ENCODE data around the gene MAPK4.

Gene MAPK4

DNA sequence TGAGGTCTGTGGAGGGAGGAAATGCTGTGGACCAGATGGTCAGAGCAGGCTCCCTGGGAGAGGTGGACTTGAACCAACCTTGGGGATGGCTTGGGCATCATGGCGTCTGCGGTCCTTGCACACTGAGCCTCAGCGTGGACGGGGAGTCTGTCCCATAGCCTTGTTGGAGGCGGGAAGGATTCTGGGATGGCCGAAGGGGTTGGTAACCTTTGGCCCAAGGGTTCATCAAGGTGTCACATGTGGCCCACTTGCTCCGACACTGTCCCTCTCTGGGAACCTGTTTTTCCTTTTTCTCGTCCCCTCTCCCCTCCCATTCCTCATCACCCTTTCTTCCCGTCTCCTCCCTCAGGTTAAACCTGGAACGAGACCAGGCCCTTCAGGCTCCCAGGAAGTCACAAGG is 66.4 kb downstream of the MAPK4 start:
- no peak for FAIRE-seq

DNA sequence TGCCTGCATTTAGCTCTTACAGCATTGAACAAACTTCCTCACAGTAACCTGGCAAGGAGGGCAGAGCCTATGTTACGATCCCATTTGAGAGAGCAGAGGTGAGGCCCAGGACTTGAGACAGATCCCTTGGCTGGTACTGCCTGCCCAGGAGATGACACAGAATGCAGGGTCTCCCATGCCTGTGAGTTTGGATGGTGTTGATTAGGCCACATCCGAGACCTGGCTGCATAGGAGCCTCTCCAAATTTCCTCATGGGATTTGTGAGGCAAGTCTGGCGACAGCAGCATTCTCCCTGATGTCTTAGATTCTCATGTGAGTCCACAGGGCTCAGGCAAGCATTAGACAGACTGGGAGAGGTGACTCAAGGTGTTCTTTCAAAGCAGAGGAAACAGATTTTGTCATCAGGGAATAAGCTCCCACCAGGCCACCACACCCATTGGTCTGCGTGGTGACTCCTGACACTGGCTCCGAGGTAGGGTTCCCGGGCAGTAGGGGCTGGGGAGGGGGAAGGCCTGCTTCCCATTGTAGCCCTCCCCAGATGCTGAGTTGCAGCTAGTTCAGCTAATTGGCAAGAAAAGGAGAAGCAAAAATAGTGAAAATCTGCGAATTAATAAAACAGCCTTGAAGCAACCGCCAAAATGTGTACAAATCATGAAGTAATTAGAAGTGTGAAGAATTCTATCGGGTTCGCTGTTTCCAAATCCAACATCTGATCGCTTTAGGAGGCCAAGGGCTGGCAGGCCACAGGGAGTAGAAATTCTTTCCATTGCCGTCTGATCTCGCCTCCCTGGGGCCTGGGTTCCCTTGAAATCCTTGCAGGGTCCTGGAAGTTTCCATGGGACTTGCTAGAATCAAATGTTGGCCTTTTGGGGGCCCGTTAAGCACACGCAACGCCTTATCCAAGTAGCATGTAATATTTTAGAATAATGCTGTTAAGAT is 68.0 kb downstream of the MAPK4 start:
- FAIRE-seq: no peak

DNA sequence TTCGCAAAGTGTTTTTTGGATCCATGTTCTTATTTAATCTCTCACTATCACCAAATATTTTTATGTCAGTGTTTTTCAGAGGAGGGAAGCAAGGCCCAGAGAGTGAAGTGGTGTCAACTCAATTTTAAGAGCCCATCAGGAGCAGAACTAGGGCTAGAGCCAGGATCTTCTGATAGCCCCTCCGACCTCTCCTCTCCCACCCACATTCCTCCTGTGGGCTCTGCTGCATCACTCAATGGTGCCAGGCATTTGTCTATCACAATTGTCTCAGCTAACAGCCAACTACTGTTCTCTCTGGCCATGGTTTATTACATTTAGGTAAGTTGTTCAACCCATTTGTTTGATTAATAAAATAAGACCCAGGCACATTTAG is 68.6 kb downstream of the MAPK4 start:
- FAIRE-seq: no peak

DNA sequence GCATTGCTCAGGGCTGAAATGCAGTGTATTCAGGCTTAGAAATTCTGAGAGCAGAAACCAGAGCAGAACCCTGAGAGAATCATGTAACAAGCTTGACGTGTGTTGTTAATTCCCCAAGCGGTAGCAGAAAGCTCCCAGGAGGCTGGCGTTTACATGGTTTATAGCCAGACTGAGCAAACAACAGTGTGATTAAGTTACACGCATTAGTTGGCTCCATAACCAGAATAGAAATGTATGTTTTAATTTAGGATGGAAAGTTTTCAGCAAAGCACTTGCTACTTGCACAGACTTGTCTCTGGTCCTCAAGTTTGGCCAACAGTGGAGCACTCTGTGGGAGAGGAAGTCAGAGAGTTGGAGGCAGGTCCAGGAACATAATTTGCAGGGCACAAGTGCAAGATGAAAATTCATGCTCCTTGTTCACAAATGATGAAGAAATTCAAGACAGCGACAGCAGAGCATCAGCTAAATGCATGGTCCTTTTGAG is 69.3 kb downstream of the MAPK4 start:
- no peak for FAIRE-seq

DNA sequence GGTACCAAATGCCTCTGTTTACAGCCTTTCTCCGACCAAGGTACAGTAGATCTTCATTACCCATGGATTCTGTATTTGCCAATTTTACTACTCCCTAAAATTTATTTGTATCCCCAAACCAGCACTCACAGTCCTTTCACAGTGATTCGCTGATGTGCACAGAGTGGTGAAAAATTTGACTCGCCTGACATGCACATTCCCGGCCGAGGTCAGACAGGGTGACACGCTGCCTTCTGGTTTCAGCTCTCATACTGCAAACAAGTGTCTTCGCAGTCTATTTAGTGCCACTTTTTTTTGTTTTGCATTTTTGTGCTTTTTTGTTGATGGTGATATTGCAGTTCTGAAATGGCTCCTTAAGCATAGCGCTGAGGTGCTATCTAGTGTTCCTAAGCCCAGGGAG is 71.0 kb downstream of the MAPK4 start:
- no peak for FAIRE-seq

DNA sequence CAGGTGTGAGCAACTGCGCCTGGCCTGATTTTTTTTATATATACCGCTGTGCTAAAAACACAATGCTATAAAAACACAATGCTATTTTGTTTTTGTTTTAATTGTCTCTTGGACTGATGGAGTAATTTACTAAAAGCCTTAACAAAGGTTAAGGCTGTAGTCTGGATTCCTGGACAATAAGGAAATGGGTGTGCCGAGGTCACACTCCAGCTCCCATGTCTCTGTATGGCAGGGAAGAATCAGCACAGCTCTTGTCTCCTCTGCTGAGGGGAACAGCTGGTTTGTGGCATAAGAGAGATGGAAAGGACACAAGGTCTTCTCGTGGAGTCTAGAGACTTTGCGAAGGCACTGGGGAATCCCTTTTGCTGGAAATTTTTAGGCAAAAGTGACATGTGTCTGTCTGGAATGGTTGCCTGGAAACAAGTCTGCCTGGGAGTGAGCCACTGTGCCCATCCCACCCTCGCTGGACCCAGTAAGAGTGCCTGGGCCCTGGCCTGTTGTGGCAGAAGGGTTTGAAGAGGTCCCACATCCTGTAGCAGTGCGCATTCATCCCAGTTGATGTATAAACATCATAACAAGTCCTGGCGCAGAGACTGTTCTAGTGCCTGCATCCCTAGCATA is 73.1 kb downstream of the MAPK4 start:
- no peak for FAIRE-seq

DNA sequence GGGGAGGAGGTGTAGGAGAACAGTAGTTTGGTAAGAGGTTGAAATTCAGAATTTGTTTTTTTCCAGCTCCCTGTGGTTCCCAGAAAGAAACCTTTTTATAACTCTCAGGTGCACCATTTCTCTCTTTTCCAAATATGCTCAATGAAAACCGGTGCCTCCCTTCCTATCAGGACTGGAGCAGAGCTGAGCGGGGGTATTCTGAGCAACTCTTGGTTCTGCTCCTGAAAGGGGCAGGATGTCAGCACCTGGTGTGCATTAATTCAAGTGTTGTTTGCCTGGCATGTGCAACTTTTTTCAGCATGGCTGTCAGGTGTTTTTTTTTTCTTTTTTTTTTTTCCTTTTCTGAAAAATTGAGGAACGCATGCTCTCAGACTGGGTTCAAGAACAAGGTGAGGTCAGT is 74.1 kb downstream of the MAPK4 start:
- no peak for FAIRE-seq

DNA sequence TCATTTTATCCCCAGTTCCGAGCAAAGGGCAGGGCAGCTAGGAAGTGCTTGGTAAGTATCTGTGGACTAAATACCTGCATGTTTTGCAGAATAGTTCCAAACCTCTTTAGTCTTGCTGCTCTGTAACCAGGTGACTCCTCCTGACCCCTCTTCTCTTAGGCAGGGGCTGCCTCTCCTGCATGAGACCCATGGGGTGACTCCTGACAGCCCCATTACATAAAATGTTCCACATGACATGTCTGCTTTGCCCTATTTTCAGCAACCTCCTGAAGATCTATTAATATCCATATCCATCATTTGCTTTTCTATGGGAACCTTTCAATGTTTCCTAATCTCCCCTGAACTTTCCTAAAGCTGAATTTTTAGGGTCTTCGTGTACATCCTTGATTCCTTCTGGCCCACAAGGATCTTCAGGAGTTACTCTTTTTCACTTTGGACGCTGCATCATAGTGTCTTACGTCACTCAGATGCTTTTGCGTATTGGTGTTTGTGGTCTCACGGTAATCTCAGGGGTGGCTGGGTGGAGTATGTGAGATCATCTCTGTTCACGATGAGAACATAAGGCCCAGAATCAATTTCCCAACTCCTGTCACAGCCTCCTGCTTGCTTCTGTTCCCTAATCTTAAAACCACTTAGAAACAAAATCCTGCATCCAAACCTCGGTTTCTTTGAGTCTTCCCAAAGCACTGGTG is 76.6 kb downstream of the MAPK4 start:
- no peak for FAIRE-seq

DNA sequence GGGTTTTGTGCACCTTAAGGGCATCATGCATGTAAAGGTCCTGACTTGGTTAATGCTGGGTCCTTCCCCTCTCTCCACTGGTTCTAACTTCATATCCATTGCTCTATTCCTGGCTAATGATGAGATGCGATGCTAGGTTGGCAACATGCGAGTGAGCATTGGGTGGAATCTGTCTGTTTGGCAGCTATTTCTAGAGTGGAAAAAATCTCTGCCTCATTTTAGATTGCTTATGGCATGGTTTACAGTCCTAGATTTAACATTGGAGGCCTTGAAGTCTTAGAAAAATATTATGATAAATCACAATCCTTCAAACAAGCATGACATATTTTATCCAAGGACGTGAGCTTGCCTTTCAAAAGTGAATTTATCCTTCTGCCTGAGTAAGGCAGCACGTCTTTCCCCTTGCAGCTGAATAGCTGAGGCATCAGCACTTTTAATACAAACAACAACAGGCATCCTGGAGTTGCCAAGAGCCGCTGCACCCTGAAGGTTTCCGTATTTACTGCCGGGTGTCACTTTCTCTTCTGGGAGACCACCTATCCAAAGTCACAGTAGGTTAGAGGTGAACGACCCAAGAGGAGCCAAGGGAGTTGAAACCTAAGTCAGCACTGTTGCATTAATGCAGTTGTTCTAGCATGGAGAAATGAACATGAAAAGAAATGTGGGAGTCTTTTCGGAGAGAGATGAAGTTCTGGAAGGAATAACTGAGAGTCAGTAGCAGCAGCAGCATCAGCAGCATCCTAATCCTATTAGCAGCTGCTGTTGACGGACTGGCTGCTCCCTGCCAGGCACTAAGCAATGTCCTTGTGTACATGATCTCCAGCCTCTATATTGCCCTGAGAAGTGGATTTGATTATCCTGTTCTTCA is 78.4 kb downstream of the MAPK4 start:
- no peak for FAIRE-seq

DNA sequence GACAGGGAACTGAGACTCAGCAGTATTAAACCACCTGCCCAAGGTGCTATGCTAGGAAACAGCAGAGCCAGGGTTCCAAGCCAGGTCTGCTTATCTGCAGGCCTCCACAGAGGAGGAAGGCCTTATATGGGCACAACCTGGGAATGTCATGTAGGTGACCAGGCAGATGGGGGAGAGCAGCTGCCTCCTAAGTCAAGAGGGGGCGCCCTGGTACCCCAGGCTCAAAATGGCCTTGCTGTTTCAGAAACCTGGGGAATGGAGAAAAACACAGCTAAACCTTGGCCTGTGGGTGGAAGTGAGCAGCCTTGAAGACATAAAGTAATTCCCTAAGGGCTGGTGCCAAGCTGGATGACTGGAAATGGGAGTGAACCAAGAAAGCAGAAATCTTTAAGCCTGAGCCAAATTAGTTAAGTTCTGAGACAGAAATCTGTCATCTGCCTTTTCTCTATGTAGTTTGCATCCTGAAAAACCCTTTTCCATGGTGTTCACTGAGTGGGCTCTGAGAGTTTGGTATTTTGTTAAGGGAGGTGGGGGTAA is 79.1 kb downstream of the MAPK4 start:
- no peak for FAIRE-seq

DNA sequence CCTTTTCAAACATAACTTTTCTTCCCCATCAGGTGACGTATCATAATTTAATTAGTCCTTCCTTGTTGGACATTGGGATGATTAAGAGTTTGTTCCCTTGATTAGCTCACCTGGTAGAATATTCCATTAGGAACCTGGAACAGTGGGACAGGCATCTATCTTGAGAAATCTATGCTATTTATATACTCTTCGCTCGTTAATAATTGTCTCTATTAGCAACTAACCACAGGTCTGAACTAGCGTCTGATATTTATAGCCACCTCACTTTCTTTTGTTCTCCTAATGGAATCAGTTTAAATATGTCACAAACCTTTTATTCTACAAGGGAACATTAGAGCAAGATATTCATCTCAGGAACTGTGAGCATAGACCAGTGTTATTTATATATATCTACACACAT is 79.8 kb downstream of the MAPK4 start:
- FAIRE-seq: no peak

DNA sequence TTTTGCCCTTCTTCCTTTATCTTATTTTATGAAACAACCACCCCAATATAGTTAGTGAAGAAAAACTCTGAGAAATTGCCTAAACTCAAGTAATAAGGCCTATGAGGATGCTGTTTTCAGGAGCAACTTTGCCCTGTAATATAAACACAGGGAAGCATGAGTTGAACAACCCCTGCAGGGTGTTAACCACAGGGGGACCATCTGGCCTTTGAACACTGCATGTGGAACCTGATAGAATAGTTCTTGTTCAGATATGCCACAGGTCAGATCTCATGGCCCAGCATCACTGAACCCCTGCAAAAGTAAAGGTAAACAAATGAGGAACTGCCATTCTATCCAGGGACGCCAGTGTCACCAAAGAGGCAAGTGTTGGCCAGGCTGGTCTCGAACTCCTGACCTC is 82.6 kb downstream of the MAPK4 start:
- FAIRE-seq: no peak

DNA sequence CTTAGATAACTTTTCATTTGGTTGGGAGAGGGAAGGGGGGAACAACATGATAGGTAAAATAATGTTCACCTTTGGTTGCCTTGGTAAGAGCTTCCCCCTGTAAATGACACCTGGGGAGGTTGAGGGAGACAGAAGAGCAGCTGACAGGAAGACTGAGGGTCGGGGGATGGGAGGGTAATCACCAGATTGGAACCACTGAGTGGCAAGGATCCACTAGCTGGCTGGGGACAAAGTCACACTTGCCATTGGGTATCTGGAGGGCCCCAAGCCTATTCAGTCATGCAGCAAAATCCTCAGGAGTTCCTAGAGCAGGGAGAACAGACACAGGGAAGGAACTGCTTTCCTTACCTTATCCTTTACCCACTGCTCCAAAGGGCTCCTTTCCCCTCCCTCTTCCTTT is 84.3 kb downstream of the MAPK4 start:
- no peak for FAIRE-seq

DNA sequence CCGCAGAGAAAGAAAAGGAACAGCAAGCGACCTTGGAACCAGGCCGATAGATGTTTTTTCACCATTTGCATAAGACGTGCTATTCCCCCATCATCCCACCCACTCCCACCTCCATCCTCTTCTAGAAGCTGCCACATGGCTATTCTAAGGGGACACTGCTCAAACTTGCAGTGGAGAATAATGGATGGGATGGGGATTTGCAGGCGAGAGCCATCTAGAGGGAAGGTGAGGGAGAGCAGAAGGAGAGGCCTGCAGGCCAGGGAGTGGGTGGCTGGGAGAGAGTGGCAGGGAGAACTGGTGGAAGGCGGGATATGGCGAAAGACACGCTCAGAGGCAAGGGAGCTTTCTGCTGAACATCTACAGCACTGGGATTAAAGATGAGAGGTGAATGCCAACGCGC is 84.9 kb downstream of the MAPK4 start:
- no peak for FAIRE-seq

DNA sequence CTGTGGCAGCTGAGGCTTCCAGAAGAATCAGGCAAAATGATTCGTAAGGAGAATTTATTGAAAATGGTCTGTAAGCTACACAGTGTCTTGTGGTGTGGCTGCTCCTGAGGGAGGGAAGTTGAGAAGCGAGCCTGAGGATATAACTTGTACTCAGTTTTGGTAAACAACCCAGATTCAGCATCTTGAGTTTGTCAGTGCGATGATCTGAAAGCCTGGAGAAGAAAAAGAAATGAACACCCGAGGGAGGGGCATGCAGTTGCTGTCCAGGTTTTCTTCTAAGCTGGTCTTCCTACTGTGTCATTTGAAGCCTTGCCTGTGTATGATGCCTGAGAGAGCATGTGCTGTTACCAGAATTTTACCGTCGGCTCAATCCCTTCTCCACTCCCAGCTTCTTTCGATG is 87.3 kb downstream of the MAPK4 start:
- no peak for FAIRE-seq

DNA sequence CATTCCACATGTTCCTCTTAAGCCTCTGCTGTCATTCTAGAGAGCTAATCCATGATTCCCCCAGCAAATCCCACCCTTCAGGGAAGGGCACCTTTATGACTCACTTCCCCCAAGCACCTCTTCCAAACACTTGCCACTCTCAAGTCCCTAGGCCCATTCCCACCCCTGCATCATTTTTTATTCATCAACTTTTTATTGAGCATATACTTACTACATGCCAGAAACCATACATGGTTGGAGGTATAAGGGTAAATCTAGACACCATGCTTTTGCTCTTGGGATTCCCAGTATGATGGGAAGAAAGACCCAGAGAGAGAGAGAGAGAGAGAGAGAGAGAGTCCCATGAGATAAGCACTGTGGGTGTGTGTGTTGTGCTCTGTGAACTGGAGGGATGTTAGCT is 87.9 kb downstream of the MAPK4 start:
- no peak for FAIRE-seq

DNA sequence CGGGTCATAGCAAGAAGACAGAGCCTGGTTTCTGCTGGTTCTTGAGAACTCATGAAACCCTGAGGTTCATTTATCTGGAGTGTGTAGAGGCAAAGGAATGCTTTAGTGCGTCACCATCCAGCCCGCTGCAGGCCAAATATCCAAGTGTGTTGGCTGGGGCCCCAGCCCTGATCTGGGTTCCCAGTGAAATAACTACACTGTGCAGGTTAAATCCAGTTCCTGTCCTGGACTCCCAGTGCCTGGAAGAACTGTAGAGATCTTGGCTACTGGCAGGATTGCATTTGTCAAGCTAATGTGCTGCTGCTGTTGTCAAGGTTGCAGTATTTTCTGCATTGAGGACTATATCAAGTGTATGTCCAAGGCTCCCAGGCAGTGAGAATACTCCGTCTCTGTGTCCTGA is 89.9 kb downstream of the MAPK4 start:
- no peak for FAIRE-seq

DNA sequence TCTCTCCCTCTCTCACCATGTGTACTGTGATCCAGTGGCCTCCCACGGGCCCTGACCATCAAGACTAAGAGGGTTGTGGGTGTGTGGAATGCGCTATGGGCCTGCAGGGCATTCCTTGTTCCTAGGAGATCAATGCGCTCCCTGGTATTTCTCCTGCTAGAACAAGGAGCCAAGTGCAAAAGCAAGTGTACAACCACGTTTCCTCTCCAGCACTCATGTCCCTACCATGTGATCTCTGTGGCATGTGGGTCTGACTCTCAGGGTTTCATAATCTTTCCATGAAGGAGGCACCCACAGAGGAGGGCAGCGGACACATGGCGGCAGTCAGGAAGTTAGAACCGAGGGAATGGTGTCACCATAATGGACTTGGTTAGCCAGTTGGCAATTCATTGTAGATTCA is 91.4 kb downstream of the MAPK4 start:
- no peak for FAIRE-seq

DNA sequence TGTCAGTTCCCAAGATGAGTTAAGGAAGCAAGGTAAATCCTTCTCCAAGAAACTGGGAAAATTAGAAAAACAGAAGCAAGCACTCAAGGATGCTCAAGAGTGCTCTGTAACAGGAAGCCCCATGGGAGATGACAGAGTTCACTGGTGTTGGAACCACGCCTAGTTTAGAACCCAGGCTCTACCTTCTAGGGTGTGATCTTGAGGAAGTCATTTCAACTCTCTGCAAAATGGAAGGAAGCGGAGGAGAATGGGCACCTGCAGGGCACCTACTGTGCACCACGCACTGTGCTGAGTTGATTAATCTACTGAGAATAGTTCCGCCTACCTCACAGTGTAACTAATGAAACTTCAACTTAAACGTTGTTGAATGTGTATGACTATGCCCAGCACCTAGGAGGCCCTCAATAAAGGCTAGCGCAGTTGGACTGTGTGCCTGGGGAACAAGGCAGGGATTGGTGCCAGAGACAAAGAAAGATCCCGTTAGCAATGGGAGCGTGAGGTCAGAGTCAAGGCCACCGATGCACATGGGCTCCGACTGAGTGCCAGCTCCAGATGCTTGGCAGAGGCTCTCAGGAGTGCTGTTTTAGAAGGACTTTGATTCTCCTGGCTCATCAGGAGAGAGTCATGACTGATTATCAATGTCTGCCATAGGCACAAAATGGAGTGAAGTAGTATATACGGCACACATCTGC is 93.7 kb downstream of the MAPK4 start:
- no peak for FAIRE-seq

DNA sequence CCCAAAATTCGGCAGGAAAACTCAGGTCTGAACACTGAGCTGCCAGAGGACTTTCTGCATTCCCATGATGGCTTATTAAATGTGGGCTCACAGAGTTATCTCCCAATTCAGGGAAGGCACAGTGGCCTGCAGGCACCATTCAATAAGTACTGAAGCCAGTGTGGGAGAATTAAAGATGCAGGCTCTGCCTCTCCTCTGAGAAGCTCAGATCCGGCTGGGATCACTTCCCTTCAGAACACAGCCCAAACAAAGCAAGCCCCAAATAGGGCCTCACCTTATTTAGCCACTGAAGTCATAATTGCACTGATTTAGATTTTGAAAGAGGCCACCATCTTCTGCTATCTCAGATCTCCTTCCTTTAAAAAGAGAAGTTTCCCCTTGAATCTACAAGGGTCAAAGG is 94.3 kb downstream of the MAPK4 start:
- no peak for FAIRE-seq

DNA sequence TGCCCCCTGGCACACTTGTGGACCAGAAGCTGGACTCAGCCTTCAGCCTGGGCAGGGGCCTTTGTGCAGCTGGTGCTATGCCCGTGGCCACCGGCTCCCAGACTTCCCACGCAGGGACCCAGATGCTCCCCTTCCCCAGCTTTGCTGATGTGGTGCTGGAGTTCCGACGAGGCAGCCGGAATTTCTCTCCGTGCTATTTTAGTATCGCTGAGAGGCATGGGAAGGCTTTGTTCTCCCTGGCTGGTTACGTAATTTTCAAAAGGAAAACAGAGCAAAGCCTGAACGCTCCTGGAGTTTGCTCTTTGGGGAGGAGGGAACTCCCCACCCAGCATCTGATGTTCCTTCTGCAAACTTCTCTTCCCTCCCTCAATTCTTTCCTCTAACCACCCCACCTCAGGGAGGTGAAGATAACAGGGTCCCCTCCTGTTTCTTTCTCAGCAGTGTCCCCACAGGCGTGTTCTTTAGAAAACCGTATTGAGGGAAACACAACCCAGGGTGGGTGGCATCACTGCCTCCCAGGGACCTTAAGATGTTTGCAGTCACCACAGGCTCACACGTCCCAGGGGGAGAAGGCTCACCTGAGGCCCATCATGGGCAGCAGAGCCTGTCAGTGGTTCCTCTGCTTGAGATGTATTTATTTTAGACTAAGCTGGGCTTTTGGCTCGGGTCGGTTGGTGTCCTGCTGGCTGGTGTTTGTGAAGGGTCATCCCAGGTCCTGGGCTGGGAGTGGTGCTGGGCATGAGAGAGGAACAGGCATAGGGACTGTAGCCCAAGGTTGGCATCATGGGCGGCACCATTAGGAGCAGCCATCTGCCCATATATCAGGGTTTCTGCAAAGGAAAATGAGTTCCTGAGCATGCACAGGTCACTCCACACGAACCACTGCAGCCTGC is 95.0 kb downstream of the MAPK4 start:
- no peak for FAIRE-seq

Data from colon (tissue), 2 donors.